HuH-7 (cell line): ENCODE results near the gene STAT3.
"Not testable (repeated sequence)": the region's sequence is repeated elsewhere in the genome, so short reads cannot be mapped to it uniquely, and the experiment has no call there.

Experiments
- DNase-seq: peaks from one replicate; pipeline ENCODE4 v3.0.0; 2011; ENCODE audit warnings: low spot score

The STAT3 gene

DNA sequence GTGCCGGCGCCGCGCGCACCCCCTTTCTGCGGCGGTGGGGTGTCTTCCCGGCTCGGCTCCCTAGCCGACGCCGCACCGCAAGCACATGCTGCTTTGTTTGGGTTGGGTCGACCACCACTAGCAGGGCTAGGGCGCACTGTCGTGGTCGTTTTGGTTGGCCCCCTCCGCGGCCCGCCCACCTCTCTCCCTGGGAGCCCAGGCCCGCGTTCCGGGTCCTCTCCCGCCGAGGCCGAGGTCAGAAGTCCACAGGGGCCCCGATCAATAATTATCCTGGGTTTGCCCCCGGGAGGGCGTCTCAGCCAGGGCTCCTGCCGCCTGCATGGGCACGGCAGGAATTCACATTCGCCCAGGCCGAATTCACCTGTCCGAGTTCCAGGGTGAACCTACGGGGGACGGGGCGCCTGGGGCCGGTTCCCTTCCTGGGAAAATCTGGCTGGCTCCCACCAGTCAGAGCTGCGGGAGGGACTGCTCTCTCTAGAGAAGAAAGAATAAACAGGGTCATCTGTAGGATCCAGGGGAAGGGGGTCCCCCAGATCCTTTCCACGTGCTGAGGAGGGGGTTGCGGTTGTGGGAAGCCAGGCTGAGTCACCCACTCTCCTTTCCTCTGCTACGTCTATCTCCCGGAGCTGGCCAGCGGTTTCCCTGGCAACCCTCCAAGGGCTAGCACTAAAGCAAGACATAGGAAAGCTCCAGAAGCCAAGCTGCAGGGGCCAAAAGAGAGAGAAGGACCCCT lies 111.5 kb downstream of the STAT3 start:
- peak; percentile 76 for DNase-seq

DNA sequence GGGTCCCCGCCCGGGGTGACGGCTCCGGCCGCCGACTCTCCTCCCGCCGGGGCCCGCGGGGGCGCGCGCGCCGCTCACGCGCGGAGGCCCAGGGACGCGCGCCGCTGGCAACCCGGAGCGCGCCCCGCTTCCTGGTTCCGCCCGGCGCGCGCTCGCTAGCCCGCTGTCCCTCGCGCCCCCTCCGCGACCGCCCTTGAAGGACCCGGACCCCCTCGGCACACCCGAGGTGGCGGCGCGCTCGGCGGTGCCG lies 112.0 kb downstream of the STAT3 start, which contains the start of gene STAT5B:
Gene STAT5B (minus strand): TSS at position 33 of the 250 bp plus-strand sequence. CDS start 44,264 bp downstream, outside the sequence.
- peak; percentile 90 for DNase-seq

DNA sequence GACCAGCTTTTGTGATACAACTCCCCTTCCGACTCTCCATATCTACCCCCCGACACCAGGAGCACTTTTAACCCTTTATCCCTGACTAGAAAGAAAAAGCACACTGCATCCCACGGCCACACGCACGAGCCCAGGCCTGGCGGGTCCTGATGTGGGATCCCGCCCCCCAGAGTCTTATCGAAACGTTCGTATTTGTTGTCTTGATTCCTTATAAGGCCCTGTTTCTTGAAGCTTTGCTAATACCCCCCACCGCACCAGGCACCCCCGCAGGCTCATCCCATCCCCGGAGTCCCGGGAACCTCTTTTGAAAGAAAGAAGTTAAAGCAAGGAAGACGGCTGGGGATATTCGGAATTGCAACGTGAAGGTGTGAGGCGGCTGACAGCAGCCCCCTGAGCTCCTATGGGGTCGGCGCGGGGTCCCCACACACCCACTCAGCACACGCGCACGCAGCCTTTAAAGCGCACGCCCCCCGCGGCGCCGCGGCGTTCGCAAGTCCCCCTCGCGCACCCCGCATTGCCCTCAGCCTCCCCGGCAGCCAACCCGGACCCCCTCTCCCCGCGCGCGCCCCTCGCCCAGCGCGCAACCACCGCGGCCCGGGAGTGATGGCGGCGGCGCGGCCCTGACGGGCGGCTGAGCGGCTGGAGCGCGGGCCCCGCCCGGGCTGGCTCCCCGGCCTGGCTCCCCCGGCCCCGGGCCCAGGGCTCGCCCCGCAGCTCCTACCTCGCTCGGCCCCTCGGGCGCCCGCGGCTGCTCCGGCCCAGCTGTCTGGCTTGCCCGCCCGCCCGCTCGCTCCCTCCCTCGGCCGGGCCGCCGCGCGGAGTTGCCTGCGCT lies 112.5 kb downstream of the STAT3 start:
- no peak for DNase-seq

DNA sequence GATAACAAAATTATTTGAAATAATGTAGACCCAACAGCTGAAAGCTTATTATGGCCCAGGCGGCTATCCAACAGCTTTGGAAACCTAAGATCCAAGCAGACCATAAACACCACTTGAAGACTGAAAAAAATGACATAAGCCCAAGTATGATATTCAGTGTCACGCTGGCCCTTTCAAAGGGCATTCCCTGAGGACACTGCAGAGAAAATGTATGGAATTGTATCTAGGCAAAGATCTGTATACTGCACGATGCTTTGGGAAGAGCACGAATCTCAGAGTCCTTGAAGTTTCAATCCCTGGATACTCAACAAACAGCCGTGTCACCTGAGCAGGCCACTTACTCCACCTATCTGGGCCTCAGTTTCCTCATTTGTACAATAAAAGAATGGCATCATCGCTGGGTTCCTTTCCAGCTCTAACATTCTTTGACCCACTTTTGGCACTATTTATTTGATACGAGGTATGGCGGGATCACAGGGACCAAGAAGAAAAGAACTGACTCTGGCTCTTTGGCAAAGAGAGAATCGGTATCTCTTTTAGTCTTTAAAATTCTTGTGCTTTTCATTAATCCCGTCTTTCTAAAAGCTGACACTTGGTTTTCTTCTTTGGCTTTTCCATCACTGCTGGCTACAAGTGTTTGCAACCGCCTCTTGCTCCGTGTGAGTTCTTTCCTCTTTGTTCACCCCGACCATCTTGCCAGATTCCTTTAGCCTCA lies 113.3 kb downstream of the STAT3 start:
- no peak for DNase-seq

DNA sequence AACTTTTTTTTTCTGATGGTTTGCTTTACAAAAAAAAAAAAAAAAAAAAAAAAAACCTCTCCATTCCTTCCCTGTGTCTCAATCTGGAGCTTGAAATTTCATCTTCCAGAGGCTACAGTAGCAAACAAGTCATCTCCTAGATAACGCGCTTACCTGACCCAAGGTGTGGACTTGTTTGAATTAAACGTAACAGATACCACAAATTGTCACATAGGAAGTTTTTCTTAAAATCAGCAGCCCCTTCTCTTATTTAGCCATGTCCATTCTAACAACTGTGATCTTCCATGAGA lies 114.0 kb downstream of the STAT3 start:
- DNase-seq, result no peak

DNA sequence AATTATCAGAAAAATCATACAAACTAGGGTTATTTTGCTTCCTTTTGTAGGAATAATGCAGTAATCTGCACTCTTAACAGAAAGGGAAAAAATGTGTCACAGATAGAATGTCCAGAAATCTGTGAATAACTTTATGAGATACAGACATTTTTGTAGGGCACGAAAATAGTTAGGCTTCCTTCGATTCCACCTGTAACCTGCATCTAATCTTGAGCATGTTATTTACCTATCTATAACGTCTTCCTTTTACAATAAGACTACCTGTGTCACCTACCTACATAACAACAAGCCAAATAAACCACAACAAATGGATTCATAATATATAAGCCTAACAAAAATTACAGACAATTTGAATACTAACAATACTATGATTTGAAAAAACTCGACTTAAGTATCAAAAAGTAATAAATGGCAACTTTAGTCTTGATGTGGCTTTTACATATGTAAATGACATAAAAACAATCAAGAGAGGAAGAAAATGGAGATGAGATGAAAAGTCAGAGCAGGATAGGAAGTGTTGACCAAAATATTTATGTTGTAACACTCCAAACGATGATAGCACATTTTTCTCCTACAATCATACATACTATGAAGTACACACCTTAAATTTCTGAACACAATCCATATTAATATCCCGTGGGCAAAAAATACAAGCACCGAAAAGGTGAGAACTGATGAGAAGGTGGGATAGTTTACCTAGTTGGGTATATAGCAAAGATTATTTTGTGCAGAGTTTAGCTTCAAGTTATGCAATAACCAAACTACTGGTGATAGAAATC lies 114.6 kb downstream of the STAT3 start:
- no peak for DNase-seq

DNA sequence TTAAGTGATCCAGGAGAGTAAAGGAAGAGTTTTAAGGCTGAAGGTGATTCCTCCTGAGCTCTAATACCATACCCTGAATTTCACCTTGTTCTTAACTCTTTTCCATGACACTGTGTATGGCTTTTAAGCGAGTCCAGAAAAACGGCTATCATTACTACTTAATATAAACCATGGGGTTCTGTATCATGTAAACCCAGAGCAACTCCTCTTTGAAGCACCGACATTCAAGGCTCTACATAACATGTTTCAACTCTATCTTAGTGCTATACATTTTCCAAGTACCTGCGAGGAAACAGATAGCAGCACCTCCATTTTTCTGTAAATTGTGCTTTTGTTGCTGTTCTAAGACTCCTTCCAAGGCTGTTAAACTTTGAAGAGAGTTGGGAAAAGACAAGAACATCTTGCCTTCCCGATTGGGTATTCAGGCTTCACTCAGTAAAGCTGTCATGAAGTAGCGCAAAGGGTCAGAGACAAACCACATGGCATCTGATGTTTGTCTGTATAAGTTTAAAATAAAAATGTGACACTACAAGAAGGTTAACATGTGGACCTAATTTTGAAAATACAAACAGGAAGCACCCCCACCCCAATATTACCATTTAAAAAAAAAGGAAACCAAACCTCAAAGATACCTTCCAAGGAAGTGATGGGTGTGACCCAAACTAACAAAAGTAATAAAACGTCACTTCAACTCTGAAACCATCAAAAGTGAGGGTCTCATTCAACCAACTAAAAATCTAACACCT lies 115.9 kb downstream of the STAT3 start:
- no peak for DNase-seq

DNA sequence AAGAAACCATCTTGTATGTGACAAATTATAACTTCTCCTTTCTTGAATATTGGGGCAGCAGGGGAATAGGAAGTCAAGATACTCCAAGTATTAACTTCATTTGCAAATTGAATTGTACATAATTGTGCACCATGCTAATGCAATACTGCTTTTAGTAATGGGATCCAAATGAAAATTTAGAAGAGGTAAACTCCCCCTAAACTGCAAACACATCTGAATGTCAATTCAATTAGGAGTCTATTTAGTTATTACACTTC lies 116.5 kb downstream of the STAT3 start:
- DNase-seq, result no peak

DNA sequence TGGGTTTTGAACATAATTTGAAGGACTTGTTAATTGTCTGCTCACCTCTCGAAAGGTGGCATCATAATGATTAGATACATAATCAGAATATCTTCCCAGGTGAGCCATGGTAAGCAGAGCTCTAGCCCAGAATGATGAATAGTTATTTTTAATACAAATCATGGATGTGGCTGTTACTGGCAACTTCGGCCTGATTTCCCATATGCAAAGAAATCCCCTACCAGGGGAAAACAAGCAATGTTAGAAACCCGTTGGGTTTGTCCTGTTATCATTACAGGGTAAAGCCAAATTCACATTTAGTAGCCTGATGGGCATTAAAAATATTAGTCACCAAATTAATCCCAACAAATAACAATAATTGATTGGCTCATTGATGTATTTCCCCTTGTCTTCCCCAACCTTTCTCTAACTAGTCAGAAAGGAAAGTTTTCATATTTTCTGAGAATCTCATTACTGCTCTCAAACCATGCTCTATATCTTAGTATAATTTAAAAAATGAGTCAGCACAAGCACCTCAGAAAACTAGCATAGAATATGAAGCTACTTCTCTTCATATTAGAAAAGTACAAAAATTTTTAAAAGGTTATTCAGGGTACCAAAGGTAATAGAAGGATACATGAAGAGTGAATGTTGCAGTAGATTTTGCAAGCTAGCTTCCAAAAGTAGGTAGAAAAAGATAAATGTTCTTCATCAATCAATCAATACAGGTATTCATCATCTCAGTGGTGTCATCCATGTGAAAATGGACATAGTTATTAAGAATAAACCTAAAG lies 117.0 kb downstream of the STAT3 start:
- DNase-seq, result no peak

DNA sequence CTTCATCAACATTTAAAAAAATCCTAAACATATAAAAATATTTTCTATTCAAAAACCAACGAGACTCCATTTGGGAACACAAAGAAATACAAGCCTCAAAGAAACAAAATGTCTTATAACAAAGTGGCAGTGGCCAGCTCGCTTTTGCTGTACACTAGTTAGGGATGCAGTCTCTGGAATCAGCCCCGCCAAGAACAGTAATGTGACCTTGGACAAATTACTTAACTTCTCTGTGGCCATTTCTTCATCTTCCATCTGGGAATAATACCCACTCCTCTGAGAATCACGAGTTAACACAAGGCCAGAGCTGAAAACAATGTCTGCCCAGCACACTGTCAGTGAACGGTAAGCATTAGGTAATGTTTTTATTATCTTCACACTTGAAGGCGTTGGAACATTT lies 117.6 kb downstream of the STAT3 start:
- DNase-seq, result no peak

DNA sequence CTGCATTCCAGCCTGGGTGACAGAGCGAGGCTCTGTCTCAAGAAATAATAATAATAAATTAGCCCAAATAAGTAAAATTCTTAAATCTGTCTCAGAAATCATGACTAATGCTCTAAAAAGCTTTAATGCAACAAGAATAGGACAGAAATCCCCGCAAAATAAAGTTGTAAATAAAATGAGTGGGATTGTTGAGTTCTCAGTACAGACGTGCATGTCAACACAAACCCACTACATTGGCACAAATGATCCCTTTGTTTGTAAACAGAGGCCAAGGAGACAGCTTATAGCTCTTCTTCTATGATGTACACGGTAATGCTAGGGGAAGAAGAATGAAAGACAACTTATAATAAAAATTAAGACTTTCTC lies 118.1 kb downstream of the STAT3 start:
- DNase-seq, result no peak

DNA sequence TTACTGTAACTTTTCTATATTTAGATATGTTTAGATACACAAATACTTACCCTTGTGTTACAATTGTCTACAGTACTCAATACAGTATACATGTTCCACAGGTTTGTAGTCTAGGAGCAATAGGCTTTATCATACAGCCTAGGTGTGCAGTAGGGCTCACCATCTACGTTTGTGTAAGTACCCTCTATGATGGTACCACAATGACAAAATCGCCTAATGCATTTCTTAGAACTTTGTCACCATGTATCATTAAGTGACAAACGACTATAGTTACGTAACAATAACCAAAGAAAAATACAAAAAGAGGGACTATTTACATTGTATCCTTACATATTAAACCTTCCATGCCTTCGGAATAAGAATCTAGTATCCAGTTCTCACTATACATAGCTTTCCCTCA lies 120.0 kb downstream of the STAT3 start:
- DNase-seq, result no peak

DNA sequence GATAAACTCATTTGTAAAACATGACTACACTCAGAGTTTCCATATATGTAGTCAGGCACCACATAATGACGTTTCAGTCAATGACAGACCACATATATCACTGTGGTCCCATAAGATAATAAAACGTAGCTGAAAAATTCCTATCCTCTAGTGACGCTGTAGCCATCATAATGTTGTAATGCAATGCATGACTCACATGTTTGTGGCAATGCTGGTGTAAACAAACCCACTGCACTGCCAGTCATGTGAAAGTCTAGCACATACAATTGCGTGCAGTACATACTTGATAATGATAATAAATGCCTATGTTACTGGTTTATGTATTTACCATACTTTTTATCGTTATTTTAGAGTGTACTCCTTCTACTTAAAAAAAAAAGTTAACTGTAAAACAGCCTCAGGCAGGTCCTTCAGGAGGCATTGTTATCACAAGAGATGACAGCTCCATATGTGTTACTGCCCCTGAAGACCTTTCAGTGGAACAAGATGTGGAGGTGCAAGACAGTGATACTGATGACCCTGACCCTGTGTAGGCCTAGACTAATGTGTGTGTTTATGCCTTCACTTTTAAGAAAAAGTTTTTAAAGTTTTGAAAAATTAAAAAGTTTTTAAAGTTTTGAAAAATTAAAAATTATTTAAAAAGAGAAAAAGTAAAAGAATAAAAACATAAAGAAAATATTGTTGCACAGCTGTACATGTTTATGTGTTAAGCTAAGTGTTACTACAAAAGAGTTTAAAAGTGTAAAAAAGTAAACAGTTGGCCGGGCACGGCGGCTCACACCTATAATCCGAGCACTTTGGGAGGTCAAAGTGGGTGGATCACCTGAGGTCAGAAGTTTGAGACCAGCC lies 121.1 kb downstream of the STAT3 start:
- no peak for DNase-seq

DNA sequence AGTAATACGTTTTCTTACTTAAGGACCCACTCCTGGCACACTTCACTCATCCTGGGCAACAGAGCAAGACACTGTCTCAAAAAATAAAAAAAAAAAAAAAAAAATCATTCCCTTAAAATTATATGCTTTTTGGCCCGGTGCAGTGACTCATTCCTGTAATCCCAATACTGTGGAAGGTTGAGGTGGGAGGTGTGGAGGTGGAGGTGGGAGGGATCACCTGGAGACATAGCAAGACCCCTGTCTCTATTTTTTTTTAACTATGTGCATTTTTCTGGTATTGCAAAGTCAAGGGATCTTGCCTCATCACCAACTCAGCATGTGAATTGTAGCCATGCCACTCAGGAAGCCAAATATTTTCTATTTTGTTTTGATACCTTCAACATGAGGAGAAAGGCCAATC lies 121.8 kb downstream of the STAT3 start:
- no peak for DNase-seq

DNA sequence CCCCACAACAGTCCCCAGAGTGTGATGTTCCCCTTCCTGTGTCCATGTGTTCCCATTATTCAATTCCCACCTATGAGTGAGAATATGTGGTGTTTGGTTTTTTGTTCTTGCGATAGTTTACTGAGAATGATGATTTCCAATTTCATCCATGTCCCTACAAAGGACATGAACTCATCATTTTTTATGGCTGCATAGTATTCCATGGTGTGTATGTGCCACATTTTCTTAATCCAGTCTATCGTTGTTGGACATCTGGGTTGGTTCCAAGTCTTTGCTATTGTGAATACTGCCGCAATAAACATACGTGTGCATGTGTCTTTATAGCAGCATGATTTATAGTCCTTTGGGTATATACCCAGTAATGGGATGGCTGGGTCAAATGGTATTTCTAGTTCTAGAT lies 123.9 kb downstream of the STAT3 start:
- DNase-seq, result not testable (repeated sequence)
